ENCODE measurements around the gene OTUD5. TPM values are rescaled to one million over a fixed set of nuclear protein-coding genes. Genes with fewer than 3 reads are reported as not detected.

OTUD5 gene
- total and polyA plus RNA-seq, 2 of the 13 experiments (the other 11 are each of a cell fraction or from before 2014, with no cell fraction given): 18.4 to 42.2 TPM

DNA sequence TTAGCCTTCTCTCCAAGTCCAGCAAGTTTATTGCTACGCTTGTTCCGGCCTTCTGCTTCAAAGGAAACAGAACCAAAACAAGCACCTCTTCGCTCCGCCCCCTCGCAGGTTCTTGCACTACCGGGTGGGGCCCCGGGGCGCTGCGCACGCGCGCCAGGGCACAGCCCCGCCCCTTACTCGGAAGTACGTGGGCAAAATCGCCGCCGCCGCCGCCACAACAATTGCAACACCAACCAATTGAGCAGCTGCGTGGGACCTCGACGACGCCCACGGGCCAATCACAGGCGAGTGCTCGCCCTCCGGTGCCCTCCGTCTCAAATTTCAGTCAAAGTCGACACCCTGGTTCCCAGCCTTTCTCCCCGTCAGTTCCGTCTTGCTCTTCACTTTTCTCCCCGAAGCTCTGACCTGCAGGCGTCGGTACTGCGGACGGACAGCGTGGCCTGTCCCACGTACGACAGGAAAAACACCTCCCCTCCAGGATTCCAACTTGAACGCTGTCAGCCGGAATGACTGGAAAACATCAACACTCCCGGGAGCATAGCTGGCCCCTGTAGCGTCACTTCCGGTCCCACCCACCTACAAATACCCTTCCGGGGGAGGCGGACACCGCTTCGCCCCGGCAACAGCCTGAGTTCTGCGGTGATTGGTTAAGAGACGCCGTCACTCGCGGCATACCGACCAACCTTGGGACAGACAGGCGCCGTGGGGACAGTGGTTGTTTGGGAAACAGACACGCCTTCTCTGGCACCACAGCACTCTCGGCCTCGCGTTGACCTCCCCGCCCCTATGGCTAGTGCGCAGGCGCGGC lies 624 bp upstream of the OTUD5 start (continued):
- TF ChIP-seq FOXK2 (IDR thresholded peaks at IDR 0.05) (0 out of 2 replicates have a peak, but pooled peaks have one; percentile 52), ZNF850 (CRISPR knock-in tag; conservative IDR thresholded peaks at IDR 0.05) (no peak), HOXA7 (CRISPR knock-in tag; IDR thresholded peaks at IDR 0.05) (no peak), AHR (CRISPR knock-in tag; IDR thresholded peaks at IDR 0.05) (no peak), ZNF672 (CRISPR knock-in tag; IDR thresholded peaks at IDR 0.05) (no peak), TCF7L2 (IDR thresholded peaks at IDR 0.05; ENCODE audit: low read depth, low read length) (no peak), STAG1 (CRISPR knock-in tag; IDR thresholded peaks at IDR 0.05) (no peak), MNT (IDR thresholded peaks at IDR 0.05) (no peak; the same call in 1 of the 2 replicates), RELA (CRISPR knock-in tag; IDR thresholded peaks at IDR 0.05) (no peak), PHF21A (CRISPR knock-in tag; IDR thresholded peaks at IDR 0.05) (peak; percentile 51), HOXA3 (CRISPR knock-in tag; IDR thresholded peaks at IDR 0.05) (peak; percentile 58; the same call in 1 of the 2 replicates), TFDP1 (CRISPR knock-in tag; IDR thresholded peaks at IDR 0.05; ENCODE audit: borderline replicate concordance) (peak; percentile 31; the same call in 1 of the 2 replicates), ZNF382 (CRISPR knock-in tag; IDR thresholded peaks at IDR 0.05; ENCODE audit: borderline replicate concordance) (no peak), ZNF230 (CRISPR knock-in tag; IDR thresholded peaks at IDR 0.05) (no peak), CENPT (CRISPR knock-in tag; IDR thresholded peaks at IDR 0.05; ENCODE audit: low read depth) (no peak), ZNF350 (CRISPR knock-in tag; IDR thresholded peaks at IDR 0.05; ENCODE audit: borderline replicate concordance, low read depth) (0 out of 2 replicates have a peak, but pooled peaks have one; percentile 38), NR2F2 (IDR thresholded peaks at IDR 0.05; ENCODE audit: borderline replicate concordance, low read depth) (no peak)
- TF ChIP-seq, protein P1, sequence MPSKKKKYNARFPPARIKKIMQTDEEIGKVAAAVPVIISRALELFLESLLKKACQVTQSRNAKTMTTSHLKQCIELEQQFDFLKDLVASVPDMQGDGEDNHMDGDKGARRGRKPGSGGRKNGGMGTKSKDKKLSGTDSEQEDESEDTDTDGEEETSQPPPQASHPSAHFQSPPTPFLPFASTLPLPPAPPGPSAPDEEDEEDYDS (CRISPR knock-in tag; IDR thresholded peaks at IDR 0.05): peak; percentile 56
- TF ChIP-seq, protein P2, sequence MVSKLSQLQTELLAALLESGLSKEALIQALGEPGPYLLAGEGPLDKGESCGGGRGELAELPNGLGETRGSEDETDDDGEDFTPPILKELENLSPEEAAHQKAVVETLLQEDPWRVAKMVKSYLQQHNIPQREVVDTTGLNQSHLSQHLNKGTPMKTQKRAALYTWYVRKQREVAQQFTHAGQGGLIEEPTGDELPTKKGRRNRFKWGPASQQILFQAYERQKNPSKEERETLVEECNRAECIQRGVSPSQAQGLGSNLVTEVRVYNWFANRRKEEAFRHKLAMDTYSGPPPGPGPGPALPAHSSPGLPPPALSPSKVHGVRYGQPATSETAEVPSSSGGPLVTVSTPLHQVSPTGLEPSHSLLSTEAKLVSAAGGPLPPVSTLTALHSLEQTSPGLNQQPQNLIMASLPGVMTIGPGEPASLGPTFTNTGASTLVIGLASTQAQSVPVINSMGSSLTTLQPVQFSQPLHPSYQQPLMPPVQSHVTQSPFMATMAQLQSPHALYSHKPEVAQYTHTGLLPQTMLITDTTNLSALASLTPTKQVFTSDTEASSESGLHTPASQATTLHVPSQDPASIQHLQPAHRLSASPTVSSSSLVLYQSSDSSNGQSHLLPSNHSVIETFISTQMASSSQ (IDR thresholded peaks at IDR 0.05; ENCODE audit: low read depth): no peak
- TF ChIP-seq, protein P2 (CRISPR knock-in tag; IDR thresholded peaks at IDR 0.05; ENCODE audit: borderline replicate concordance): no peak
- TF ChIP-seq, protein P3, sequence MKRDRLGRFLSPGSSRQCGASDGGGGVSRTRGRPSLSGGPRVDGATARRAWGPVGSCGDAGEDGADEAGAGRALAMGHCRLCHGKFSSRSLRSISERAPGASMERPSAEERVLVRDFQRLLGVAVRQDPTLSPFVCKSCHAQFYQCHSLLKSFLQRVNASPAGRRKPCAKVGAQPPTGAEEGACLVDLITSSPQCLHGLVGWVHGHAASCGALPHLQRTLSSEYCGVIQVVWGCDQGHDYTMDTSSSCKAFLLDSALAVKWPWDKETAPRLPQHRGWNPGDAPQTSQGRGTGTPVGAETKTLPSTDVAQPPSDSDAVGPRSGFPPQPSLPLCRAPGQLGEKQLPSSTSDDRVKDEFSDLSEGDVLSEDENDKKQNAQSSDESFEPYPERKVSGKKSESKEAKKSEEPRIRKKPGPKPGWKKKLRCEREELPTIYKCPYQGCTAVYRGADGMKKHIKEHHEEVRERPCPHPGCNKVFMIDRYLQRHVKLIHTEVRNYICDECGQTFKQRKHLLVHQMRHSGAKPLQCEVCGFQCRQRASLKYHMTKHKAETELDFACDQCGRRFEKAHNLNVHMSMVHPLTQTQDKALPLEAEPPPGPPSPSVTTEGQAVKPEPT (CRISPR knock-in tag; IDR thresholded peaks at IDR 0.05; ENCODE audit: low read depth): no peak
